Neural cell (in vitro differentiated cells): ENCODE results near the gene PPFIA4.

Experiments used
- MXI1 ChIP-seq: fragments of 450-650 bp; conservative IDR thresholded peaks from 2 replicates; pipeline ENCODE4 v1.6.1; 2014; ENCODE audit warnings: antibody characterized with exemption, mild to moderate bottlenecking; ENCODE audit not compliant: poor library complexity, severe bottlenecking
- TF ChIP-seq, protein P1 (sequence below): fragments of 450-650 bp; IDR thresholded peaks from 2 replicates; pipeline ENCODE4 v1.5.1; 2014; ENCODE audit warnings: antibody characterized with exemption, mild to moderate bottlenecking, moderate library complexity; ENCODE audit not compliant: poor library complexity, severe bottlenecking

DNA sequence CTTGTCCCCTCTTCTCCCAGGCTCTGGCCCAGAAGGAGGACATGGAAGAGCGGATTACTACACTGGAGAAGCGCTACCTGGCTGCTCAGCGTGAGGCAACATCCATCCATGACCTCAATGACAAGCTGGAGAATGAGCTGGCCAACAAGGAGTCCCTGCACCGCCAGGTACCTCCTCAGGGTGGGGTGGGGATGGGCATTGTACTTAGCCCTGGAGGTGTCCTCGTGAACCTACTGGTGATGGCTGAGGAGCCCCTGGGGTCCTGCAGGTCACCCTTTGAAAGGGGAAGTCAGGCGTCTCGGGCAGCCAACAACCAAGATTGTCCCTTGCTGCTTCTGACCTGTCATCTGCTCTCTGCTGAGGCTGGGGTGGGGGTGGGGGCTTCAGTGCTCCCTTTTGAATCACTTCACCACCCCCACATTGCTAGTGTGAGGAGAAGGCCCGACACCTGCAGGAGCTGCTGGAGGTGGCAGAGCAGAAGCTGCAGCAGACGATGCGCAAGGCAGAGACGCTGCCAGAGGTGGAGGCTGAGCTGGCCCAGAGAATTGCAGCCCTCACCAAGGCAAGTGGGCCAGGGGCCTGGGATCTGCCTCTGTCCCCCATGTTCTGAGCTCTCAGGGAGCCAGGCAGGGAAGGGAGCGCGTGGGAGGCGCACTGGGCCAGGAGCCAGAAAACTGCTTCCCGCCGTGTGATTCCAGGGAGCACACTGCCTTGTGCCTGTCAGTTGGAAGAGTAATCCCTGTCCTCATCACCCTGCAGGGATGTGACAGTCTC lies 19.7 kb downstream of the PPFIA4 start:
- TF ChIP-seq, protein P1, sequence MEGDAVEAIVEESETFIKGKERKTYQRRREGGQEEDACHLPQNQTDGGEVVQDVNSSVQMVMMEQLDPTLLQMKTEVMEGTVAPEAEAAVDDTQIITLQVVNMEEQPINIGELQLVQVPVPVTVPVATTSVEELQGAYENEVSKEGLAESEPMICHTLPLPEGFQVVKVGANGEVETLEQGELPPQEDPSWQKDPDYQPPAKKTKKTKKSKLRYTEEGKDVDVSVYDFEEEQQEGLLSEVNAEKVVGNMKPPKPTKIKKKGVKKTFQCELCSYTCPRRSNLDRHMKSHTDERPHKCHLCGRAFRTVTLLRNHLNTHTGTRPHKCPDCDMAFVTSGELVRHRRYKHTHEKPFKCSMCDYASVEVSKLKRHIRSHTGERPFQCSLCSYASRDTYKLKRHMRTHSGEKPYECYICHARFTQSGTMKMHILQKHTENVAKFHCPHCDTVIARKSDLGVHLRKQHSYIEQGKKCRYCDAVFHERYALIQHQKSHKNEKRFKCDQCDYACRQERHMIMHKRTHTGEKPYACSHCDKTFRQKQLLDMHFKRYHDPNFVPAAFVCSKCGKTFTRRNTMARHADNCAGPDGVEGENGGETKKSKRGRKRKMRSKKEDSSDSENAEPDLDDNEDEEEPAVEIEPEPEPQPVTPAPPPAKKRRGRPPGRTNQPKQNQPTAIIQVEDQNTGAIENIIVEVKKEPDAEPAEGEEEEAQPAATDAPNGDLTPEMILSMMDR: no peak
- TF ChIP-seq MXI1: no peak
